CD1c-positive myeloid dendritic cell (primary cell): ENCODE data around the gene FBXW7.
"Not testable (repeated sequence)": the region's sequence is repeated elsewhere in the genome, so short reads cannot be mapped to it uniquely, and the experiment has no call there.

Experiments used
- DNase-seq: peaks from one replicate; pipeline ENCODE4 v3.0.0-alpha.2; 2016; ENCODE audit errors: extremely low spot score

FBXW7 gene

DNA sequence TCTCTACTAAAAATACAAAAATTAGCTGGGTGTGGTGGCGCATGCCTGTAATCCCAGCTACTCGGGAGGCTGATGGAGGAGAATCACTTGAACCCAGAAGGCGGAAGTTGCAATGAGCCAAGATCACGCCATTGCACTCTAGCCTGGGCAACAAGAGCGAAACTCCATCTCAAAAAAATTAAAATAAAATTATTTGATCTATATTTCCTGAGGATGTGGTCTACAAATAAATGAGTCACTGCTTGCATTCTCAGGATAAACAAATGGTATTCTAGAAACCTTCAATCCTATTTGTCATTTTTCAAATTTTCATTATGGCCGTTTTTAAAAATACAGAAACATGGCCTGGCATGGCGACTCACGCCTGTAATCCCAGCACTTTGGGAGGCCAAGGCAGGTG is 8.6 kb upstream of the FBXW7 start:
- DNase-seq, result not testable (repeated sequence)

DNA sequence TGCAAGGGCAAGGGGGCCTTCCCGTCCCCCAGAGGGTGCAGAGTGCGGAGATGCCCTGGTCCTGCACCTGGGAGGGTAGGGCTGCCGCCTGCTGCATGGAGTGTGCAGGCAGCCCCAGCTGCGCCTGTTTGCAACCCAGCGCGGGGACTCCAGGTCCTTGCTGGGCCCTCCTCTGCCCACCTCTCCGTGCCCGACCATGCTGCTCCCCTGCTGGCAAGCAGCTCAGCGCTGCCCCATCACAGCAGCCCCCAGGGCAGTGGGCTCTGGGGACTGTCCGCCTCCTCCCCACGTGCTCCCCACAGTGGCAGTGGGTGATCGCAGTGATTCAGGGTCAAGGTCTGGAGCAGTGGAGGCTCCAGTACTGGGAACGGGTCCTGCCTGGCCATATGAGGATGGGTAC is 5.0 kb upstream of the FBXW7 start:
- DNase-seq, result no peak

DNA sequence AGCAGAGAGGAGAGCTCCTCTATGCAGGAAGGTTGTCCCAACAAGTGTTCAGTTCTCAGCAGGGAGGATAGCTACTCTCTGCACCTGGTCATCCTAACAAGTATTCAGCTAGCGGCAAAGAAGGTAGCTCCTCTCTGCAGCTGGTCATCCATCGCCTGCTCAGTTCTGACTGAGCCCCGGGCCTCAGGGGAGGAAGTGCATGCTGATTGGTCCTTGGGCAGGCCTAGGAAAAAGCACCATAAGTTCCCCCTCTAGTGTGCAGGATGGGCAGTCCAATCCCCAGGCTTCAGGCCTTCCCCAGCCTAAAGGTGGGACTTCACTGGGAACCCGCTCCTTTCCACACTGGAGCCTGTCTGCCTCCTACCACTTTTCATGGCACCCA is 4.4 kb upstream of the FBXW7 start:
- DNase-seq, result no peak

DNA sequence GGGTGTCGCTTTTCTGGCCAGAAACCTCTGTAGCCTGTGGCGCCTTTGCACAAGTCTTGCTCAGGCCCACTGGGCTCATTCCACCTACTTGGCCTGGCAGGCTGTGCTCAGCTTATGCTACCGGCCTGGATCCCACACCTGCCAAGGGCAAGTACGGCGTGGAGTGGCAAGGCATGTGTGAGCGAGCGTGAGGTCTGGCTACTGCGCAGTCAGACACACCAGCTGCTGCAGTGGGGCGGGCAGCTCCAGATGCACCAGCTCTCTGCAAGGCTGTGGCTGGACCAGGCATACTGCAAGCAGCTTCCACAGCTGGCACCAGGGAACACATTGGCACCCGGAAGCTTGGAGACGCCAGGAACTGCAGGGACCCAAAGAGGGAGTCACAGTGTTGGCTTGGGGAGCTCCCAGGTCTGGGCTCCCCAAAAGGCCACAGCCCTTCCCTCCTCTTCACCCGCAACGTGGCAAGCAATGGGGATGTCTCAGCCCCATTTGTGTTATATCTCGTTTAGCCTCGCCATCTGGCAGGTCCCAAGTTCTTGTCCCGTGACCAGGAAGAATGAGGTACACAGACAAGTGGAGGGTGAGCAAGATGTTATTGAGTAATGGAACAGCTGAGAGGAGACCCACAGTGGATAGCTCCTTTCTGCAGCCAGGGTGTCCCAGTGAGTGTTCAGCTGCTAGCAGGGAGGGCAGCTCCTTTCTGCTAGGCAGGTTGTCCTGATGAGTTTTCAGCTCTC is 3.8 kb upstream of the FBXW7 start:
- no peak for DNase-seq

DNA sequence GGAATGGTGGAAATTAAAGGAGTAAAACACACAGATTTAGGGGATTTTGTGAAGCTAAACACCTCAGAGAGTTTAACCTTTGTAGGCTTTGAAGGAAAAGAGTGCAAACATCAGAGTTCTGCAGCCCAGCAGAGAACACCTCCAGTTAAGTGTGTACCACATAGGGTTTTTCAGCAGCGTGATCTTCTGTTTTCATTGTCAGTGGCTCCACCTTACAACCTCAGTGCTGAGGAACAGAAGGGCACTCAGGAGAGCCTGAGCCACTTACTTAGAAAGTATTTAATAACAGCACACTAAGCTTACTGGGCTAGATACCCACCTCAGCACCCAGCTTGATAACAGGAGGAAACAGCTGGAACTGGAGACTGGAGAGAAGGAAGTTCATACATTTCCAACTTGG is 2.0 kb upstream of the FBXW7 start:
- DNase-seq, result no peak

DNA sequence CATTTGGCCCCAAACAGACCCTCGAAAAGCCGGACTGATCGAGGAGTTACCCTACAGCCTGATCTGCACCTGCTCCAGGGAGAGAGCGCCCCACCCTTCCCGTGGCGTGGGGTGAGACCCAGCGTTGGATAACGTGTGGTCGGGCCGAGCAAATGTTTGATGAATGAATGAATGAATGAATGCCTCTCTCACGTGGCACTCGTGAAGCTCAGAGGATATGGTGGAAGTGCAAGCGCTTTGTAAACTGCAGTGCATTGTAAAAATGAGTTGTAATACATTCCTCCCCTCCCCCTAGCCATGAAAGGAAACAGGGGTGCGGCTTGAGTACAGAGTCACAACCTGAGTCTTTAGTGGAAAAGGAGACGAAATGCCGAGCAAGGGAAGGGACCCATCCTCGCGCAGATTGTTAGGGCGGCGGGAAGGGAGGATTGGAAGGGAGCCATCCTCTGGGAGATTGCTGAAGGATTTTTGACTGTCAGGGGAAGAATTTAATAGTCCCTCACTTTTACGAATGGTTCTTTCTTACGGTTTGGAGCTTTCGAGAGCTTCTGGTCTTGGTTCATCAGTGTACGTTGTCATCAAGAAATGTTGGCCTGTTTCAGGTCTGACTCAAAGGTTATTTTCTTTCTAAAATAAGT is 772 bp upstream of the FBXW7 start:
- peak; percentile 62 for DNase-seq

DNA sequence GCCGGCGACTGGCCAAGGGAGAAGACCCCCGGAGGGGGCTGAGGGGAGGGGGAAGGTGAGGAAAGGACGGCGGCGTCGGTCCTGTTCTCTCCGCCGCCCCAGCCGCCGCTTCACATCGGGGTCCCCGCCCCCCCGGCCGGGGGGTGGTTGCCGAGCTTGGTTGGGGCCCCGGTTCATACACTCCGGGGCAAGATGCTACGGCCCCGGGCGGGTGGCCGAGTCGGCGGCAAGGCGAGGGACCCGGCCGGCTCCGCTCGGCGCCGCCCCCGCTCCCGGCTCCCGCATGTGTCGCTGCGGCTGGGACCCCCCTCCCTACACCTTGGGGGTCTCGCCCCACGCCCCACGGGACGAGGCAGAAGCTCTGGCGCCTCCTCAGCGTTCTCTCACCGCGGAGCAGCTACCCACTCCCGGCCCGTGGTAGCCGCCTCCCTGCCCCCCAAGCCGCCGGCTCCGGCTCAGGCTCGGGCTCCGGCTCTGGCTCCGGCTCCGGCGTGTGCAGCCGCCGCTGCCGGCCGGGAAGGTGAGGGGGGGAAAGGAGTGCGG is 461 bp downstream of the FBXW7 start:
- DNase-seq, result peak; percentile 12

DNA sequence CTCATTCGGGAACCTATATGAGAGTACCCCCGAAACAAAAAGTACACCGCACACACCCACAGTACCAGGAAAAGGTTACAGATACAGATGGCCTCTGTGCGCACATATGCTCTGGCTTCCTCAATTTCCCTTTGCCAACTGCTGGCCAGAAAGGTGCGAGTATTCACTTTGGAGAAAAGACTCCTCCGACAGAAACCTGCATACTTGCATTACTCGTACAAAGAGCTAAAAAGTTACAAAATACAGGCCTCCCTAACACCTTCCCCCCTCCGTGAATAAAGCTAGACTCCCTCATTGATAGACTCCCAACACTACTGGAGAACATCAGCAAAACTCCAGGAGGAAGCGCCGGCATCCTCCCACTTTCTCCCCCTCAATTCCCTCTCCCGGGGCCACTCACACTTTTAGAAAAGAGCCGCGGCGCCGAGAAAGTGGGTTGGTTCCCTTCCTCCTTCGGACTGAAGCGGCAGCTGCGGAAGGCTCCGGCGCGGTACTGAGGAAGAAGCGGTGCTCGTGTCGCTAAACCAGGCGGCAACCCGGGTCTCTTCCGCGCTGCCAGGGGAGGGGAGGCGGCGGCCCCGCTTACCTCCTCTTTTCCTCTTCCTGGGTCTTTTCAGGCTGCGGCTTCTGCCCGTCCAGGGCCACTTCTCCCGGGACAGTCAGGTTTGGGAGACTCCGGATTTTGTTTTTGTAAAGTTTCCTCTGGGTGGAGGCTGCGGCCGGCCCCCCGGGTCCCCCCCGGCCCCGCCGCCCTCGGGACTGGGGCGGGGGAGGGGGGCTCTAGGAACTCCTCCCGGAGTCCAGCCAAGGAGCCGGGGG is 1.1 kb downstream of the FBXW7 start:
- peak; percentile 91 for DNase-seq

DNA sequence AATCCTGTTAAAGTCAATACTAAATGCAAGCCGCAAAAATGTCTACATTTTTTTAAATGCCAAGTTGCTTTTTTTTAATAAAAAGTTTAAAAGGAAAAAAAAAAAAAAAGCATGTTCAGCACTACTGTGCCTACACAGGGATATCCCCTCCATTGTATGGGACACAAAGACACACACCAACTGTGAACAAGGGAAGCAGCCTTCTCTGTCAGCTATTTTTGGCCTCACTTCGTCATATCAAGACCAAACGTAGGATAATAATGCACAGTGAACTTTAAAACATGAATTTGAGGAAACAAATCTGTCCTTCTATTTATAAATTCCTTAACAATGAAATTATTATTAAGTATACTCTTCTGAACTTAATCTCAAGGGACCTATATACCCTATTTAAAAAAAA is 4.4 kb downstream of the FBXW7 start:
- DNase-seq, result peak; percentile 10

DNA sequence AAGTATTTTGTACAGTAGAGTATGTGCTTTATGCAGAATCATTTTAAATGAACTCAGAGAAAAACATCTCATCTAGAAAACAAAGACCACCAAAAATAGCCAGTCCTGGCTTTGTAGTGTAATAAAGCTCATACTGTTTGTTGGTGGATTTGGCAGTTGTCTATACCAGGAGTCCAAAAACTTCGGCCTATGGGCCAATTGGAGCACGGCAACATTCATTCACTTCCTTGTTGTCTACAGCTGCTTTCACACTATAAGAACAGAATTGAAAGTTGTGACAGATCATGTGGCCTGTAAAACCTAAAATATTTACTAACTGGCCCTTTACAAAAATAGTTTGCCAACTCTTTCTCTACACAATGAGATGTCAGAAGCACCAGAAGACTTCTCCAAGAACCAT is 5.3 kb downstream of the FBXW7 start:
- DNase-seq, result no peak

DNA sequence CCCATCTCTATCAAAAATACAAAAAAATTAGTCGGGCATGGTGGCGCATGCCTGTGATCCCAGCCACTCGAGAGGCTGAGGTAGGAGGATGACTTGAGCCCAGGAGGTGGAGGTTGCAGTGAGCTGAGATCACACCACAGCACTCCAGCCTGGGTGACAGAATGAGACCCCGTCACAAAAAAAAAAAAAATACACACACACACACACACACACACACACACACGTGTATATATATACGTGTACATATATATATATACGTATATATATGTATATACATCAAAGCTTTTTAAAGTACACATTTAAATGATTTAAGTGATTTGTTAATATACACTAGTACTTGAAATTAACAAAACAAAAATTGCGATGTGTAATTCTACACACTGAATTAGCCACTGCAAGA is 6.0 kb downstream of the FBXW7 start:
- no peak for DNase-seq

DNA sequence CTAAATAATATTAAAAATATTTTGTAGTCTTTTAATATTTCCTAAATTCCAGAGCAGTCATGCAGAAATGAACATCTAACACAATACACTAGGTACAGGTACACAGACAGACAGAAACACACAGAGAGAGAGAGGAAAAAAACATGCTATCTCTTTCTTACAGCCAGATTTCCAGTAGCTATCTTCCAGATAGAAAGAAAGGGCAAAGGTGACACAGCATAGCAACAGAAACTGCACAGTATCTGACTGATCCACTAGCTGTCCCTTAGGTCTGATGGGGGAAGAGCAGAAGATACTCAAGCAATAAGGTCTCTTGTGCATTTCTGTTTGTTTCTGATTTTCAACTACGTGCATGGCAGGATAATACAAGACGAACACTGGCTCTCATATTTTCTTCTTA is 7.8 kb downstream of the FBXW7 start:
- DNase-seq, result no peak

DNA sequence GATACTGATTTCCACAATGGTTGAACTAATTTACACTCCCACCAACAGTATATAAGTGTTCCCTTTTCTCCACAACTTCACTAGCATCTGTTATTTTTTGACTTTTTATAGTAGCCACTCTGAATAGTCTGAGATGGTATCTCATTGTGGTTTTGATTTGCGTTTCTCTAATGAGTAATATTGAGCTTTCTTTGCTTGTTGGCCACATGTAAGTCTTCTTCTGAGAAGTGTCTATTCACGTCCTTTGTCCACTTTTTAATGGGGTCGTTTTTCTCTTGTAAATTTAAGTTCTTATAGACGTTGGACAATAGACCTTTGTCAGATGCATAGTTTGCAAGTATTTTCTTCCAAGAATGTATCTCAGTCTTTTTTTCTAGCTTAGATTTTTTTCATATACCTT is 10.0 kb downstream of the FBXW7 start:
- no peak for DNase-seq

DNA sequence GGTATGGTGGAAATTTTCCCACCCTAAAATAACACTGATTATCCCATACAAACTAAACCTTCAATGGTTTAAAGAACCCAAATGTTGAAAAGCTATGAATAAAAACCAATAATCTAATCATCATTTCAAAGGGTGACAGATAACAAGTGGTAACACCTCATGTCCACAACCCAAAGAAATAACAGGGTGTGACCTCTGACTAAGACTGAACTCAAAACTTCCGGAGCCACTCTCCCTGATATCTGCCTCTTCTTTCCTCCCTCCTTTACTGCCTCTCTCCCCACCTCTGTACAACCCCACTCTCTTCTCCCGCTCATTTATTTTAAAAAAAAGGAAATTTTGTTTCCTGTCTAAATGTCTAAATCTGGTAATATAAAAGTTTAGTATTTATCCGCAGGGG is 11.5 kb downstream of the FBXW7 start:
- DNase-seq, result no peak

DNA sequence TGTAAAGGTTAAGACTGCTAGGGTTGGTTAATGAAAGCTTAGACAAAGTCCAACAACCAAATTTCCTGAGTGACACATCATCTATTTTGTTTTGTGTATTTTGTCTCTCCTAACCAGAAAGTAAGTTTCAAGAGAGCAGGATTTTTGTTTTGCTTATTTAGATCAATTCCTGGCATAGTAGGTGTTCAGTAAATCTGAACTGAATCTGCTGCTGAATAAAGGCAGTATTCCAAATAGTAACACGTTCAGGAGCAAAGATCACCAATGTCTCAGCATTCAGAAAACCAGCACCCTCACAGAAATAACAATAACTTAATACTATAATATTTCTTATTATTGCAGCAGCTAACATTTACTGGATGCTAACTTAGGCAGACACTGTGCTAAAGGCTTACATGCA is 12.2 kb downstream of the FBXW7 start:
- no peak for DNase-seq

DNA sequence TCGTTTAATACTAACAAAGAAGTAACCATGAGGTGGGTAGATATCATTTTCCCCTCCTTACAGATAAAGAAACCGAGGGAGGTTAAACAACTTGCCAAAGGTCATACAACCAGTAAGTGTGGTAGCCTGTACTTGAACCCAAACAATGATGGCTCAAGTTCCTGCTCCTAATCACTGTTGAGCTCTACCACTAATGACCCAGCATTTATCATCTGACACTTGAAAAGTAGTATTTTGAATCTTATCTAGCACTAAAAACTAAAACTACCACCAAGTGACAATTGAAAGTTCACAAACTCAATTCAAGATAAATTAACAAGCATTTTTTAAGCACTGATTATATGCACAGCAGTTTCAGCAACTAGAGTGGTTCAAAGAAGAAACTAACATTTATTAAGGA is 13.1 kb downstream of the FBXW7 start:
- no peak for DNase-seq

DNA sequence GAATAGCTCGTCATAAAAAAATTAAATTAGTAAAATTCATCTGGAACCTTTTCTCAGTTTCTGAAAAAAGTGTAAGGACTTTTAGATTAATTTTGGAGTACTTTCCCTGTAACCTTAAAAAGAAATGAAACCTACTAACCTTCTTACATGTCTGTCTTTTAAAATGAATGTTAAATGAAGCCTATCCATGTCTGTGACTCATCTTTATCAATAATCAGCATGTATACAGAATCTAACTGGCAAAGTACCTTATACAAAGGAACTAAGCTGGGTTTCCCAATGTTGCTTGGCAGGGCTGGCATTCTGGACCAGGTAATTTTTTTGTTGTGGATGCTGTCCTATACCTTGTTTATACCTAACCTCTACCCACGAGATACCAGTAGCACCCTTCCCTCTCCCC is 13.6 kb downstream of the FBXW7 start:
- no peak for DNase-seq

DNA sequence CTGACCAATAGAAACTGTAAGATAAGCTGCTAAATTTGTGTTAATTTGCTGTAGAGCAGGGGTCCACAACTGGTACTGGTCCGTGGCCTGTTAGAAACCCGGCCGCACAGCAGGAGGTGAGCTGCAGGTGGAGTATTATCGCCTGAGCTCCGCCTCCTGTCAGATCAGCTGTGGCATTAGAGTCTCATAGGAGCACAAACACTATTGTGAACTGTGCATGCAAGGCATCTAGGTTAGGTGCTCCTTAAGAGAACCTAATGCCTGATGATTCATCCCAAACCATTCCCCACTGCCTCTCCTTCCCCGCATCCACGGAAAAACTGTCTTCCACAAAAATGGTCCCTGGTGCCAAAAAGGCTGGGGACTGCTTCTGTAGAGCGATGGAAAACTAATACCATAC is 19.7 kb downstream of the FBXW7 start:
- no peak for DNase-seq

DNA sequence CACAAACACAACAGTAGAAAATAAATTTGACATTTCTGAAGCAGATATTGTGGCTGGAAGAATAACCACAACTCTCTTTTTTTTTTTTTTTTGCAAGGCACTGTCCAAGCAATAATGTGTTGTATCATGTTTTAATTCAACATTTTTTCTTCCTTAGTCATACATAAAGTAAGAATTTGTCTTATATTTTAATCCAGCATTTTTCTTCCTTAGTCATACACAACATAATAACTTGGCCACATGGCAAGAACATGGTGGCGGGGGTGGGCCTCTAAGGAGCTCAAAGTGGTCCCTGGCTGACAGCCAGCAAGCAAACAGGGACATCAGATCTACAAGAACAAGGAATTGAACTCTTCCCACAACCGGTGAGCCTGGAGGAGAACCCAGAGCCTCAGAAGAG is 20.2 kb downstream of the FBXW7 start:
- no peak for DNase-seq

DNA sequence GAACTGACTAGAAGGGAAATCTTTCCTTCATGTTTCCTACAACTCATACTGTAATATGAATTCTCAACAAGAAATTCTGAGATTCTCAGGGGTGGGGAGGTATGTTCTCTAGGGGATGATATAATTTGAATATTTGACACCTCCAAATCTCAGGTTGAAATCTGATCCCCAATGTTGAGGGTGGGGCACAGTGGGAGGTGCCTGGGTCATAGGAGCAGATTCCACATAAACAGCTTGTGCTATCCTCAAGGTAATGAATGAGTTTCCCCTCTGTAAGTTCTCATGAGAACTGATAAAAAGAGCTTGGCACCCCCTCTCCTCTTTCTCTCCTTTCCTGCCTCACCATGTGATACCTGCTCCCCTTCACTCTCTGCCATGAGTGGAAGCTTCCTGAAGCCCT is 21.5 kb downstream of the FBXW7 start:
- DNase-seq, result no peak

DNA sequence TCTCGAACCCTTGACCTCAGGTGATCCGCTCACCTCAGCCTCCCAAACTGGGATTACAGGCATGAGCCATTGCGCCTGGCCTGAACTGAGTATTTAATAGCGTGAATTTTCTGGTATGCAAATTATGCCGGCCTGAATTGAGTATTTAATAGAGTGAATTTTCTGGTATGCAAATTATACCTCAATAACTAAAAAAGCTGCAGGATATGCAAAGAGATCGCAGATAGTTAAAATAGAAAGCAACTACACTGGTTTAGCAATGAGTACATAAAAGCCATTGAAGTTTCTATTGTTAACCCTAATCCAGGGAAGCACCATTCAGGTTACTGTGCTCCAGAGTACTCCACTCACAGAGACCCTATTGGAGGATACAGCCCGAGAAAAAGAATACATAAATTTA is 22.8 kb downstream of the FBXW7 start:
- DNase-seq, result no peak

DNA sequence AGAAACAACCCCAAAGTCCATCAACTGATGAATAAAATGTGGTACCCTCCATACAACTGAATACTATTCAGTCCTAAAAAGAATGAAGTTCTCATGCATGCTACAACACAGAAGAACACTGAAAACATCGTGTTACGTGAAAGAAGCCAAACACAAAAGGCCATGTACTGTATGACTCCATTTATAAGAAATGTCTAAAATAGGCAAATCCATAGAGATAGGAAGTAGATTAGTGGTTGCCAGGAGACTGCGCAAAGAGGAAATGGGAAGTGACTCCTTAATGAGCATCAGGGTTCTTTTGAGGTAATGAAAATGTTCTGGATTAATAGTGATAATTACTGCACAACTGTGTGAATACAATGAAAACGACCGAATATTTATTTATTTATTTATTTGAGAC is 23.4 kb downstream of the FBXW7 start:
- DNase-seq, result peak; percentile 37
